CD4-positive, CD25-positive, alpha-beta regulatory T cell (primary cell): ENCODE results near the gene LRRFIP1. TPM values are rescaled to one million over a fixed set of nuclear protein-coding genes. Genes with fewer than 3 reads are reported as not detected.
A peak's percentile ranks its signal among the peaks of the same experiment; 100 is the strongest.

Experiments used
- ATAC-seq, 2 donors: fragments of 150-1000 bp; cut with Tn5 transposase; one replicate each; pipeline ENCODE4 v1.10.0; 2021; ENCODE audit warnings: low read depth in 2 of 2, moderate number of reproducible peaks in 2 of 2, moderate library complexity in 1 of 2
- DNase-seq, 3 donors: peaks; one replicate each; pipeline versions ENCODE4 v3.0.0 to v3.0.0-alpha.2; 2012 to 2022; ENCODE audit warnings: mixed read lengths in 1 of 3
- H3K27ac ChIP-seq: one replicate; pipeline ENCODE4 v1.7.0; 2013; ENCODE audit warnings: mild to moderate bottlenecking, low read length; ENCODE audit not compliant: insufficient read depth, poor library complexity, severe bottlenecking
- H3K27me3 ChIP-seq: one replicate; pipeline ENCODE4 v1.7.0; 2013; ENCODE audit warnings: low read length; ENCODE audit not compliant: control insufficient read depth, insufficient read depth
- H3K36me3 ChIP-seq: one replicate; pipeline ENCODE4 v1.7.0; 2013; ENCODE audit warnings: mild to moderate bottlenecking, low read length, moderate library complexity; ENCODE audit not compliant: control insufficient read depth, insufficient read depth
- H3K4me1 ChIP-seq: 2 replicates; pipeline ENCODE4 v1.7.0; 2013; ENCODE audit warnings: mild to moderate bottlenecking, low read length; ENCODE audit not compliant: insufficient read depth, control insufficient read depth, poor library complexity, severe bottlenecking
- H3K4me3 ChIP-seq: one replicate; pipeline ENCODE4 v1.7.0; 2013; ENCODE audit warnings: low read depth, mild to moderate bottlenecking, low read length, moderate library complexity
- H3K9me3 ChIP-seq, 2 experiments: 1 replicate in 1 of 2; 2 replicates in 1 of 2; pipeline ENCODE4 v1.7.0; 2013; ENCODE audit warnings: low read length in 2 of 2, mild to moderate bottlenecking in 1 of 2, moderate library complexity in 1 of 2; ENCODE audit not compliant: control insufficient read depth in 2 of 2
- H3K27ac Mint-ChIP-seq, 3 donors: one replicate each; pipeline ENCODE4 v1.8.0; 2020 to 2022; ENCODE audit warnings: mild to moderate bottlenecking in 3 of 3, mixed read lengths in 3 of 3, moderate library complexity in 2 of 3
- H3K27me3 Mint-ChIP-seq: one replicate; pipeline ENCODE4 v1.8.0; 2022; ENCODE audit warnings: mild to moderate bottlenecking, mixed read lengths
- H3K36me3 Mint-ChIP-seq: one replicate; pipeline ENCODE4 v1.8.0; 2020; ENCODE audit warnings: mixed read lengths
- H3K4me1 Mint-ChIP-seq, 4 donors: one replicate each; pipeline ENCODE4 v1.8.0; 2020 to 2022; ENCODE audit warnings: mixed read lengths in 4 of 4, mild to moderate bottlenecking in 1 of 4
- H3K4me3 Mint-ChIP-seq, 4 donors: one replicate each; pipeline ENCODE4 v1.8.0; 2020 to 2022; ENCODE audit warnings: mild to moderate bottlenecking in 4 of 4, mixed read lengths in 4 of 4, moderate library complexity in 3 of 4
- H3K9me3 Mint-ChIP-seq, 7 donors: one replicate each; pipeline ENCODE4 v1.8.0; 2020 to 2022; ENCODE audit warnings: mixed read lengths in 7 of 7, mild to moderate bottlenecking in 3 of 7, moderate library complexity in 2 of 7
- polyA plus RNA-seq, 4 donors: library from polyadenylated mRNA; unstranded; fragments of 300-500 nt; fragmentation: Illumina TruSeq; gene quantifications; one replicate each; pipeline ENCODE4 v1.2.3, GENCODE V29; 2021
- total RNA-seq: library from RNA; stranded (reverse); gene quantifications from one replicate; pipeline ENCODE4 v1.2.3, GENCODE V29; 2022

Gene LRRFIP1
- total and polyA plus RNA-seq, 5 donors from 2014 or later: 69.4 to 183 (median 80.3) TPM

DNA sequence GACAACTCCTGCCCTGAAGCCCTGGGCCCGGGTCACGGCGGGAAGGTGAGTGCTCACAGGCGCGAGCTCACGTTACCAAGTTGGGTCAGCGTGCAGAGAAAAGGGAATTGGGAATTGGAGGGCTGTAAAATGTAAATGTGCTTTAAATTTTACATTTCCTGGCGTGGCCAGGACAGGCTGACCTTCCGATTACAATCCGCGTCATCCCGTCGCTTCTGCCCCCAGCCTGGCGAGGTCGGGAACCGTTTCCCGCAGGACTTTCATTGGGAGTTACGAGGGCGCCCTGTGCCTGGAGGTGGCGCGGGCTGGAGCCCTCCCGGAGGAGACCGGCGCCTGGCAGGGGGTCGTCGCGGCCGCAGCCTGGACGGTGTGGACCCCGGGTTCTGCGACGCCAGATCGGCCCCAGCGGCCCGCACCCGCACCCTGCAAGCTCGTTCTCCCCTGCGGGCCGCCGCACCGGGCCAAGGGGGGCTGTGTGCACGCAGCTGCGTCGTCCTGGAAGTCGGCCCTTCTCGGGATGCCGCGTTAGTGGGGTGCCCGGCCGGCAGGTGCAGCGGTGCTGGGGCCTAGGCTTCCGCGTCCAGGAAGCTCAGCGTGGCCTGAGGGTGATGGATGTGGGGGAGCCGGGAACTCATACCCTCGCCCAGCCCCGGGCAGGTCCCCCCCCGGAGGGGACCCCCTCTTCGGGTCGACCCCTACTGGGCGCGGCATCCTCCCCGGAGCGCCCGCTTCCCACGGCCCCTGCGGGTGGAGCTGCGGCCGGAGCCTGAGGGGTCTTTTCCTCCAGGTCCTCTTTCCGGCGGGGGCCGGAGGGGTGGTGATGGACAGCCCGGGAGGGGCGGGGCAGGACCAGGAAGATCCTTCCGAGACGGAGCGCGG, 63.9 kb downstream of the LRRFIP1 start:
- peak overlapping the region in 2 of 3 donors; percentile 98 to 100 for H3K27ac Mint-ChIP-seq
- ATAC-seq: no peak
- no peaks in the 10 kb centered on the region for H3K27me3 ChIP-seq
- H3K9me3 ChIP-seq: no peaks in the 10 kb centered on the region
- no peaks in the 10 kb centered on the region for H3K36me3 Mint-ChIP-seq
- H3K4me1 ChIP-seq: peaks cover 83% of the 10 kb centered on the region
- H3K4me3 ChIP-seq: no peak overlapping the region
- H3K4me3 Mint-ChIP-seq: peak overlapping the region; percentile 91 to 94 (median 92)
- peaks cover 5% of the 10 kb centered on the region for H3K27me3 Mint-ChIP-seq
- H3K36me3 ChIP-seq: no peaks in the 10 kb centered on the region
- H3K27ac ChIP-seq: peak overlapping the region; percentile 92
- H3K9me3 Mint-ChIP-seq: peaks cover 0 to 3% (median 0%) of the 10 kb centered on the region in 7 donors
- DNase-seq: peak in 1 of 3 donors; percentile 56
- peaks cover 38 to 79% (median 64%) of the 10 kb centered on the region in 4 donors for H3K4me1 Mint-ChIP-seq

DNA sequence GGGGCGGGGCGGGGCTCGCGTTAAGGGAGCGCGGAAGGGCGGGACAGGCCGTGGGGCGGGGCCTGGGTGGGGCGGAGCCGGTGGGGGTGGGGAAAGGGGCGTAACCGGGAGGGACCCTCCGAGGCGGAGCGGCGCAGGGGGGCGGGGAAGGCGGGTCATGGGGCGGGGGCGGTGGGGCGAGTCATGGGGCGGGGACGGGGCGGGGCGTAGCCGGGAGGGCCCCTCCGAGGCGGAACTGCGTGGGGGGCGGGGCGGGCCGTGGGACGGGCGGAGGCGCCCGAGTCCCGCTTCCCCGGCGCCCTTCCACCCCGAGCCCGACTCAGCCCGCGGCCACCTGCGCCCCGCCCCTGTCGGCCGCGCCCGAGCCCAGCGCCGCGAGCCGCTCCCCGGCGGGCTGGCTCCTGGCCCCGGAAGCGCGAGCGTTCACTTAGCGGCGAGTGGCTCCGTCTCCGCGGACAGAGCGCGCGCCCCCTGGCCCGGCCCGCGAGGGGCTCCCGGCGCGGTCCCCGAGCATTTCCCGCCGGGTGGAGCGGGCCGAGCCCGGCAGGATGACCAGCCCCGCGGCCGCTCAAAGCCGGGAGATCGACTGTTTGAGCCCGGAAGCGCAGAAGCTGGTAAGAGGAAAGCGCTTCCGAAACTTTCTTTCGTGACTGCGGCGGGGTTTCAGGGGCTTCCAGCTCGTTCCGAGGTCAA, 64.7 kb downstream of the LRRFIP1 start:
- Mint-ChIP-seq H3K36me3 (no peaks in the 10 kb centered on the region), H3K27me3 (peaks cover 5% of the 10 kb centered on the region), H3K9me3 (peaks cover 0 to 3% (median 0%) of the 10 kb centered on the region in 7 donors), H3K27ac (peak overlapping the region; percentile 38 to 95 (median 92)), H3K4me1 (peaks cover 40 to 80% (median 65%) of the 10 kb centered on the region in 4 donors), H3K4me3 (peak overlapping the region; percentile 87 to 98 (median 97))
- H3K36me3 ChIP-seq: no peaks in the 10 kb centered on the region
- no peaks in the 10 kb centered on the region for H3K27me3 ChIP-seq
- DNase-seq (peak; percentile 92 to 94 (median 92)), ATAC-seq (peak; percentile 73 to 75)
- H3K4me1 ChIP-seq: peaks cover 83% of the 10 kb centered on the region
- H3K9me3 ChIP-seq: no peaks in the 10 kb centered on the region
- H3K27ac ChIP-seq: peak overlapping the region; percentile 93
- peak overlapping the region; percentile 84 for H3K4me3 ChIP-seq

GRCh38 chr2:237692601-237693290, 65.4 kb downstream of the LRRFIP1 start:
- ATAC-seq (no peak), DNase-seq (peak in 1 of 3 donors; percentile 34)
- peak overlapping the region; percentile 87 to 98 (median 97) for H3K4me3 Mint-ChIP-seq
- peaks cover 2% of the 10 kb centered on the region for H3K27me3 Mint-ChIP-seq
- Histone ChIP-seq H3K27ac (peak overlapping the region; percentile 93), H3K4me3 (peak overlapping the region; percentile 84), H3K4me1 (peaks cover 83% of the 10 kb centered on the region), H3K36me3 (no peaks in the 10 kb centered on the region), H3K9me3 (no peaks in the 10 kb centered on the region), H3K27me3 (no peaks in the 10 kb centered on the region)
- H3K9me3 Mint-ChIP-seq: peaks cover 0 to 3% (median 0%) of the 10 kb centered on the region in 7 donors
- peaks cover 44 to 80% (median 66%) of the 10 kb centered on the region in 4 donors for H3K4me1 Mint-ChIP-seq
- no peaks in the 10 kb centered on the region for H3K36me3 Mint-ChIP-seq
- H3K27ac Mint-ChIP-seq: peak overlapping the region; percentile 85 to 95 (median 92)

DNA sequence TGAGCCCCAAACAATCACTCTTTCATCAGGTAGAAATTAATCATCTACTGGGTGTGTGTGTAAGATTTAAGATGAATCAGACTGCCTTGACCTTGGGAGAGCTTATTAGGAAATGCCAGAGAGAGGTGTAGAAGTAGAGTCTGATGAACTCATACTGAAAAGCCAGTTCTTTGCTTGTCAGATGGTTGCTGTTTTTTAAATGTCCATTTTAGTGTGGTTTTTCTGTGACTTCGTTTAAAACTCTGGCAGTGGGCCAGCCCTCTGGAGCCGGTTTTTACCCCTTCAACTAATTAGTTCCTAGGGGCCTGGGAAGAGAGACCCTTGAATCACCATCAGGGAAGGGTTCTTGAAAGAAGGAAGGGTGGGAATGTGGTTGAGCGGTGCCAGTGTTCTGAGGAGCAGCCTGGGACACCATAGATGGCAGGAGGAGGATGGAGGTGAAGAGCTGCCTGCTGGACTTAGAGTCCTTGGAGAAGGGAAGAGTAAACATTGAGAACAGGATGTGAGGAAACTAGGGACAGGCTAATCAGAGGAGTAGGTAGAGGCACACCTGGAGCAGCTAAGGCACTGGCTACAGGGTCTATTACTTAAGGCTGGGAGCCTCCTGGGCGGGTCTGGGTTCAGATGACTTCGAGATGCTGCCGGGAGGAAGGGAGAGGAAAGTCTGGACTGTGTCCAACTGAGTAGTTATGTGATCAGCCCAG, 66.1 kb downstream of the LRRFIP1 start:
- H3K27ac Mint-ChIP-seq: peak overlapping the region; percentile 85 to 95 (median 92)
- DNase-seq: peak in 1 of 3 donors; percentile 50
- ATAC-seq: no peak

DNA sequence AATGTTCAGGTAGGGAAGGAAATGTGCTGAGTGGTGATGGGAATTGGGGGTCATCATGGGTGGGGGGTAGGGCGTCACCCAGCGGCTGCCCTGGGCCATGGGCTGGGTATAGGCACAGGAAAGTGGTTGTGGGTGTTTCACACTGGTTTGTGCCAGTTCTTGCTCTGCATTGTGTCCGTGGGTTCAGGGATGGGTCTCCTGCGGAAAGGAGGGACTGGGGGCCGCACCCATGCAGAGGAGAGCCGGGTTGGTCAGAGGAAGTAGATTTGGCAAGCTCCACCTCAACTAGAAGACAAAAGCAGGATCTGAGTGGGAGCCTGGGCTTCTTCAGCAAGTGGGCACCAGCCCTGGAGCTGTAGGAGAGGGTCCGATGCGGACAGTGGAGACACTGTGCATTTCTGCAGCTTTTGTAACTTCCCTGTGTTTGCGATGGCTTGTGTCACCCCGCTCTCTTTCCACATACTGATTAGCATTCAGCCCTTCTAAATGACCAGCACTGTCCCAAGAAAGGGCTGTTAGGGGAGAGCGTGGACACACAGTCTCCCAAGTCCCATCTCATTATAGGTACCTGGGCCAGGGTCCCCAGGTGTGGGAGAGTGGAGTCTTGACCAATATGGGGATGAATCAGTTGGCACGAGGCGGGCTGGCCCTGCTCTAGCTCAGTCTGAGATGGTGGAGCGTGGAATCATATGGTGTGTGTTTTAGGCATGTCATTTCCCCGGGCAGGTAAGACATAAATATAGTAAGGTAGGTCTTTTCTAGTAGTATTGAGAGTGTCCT, 67.2 kb downstream of the LRRFIP1 start:
- Histone ChIP-seq H3K27ac (peak overlapping the region; percentile 93), H3K27me3 (no peaks in the 10 kb centered on the region), H3K36me3 (no peaks in the 10 kb centered on the region), H3K4me1 (peaks cover 82% of the 10 kb centered on the region), H3K4me3 (peak overlapping the region; percentile 84), H3K9me3 (no peaks in the 10 kb centered on the region)
- DNase-seq (peak in 1 of 3 donors; percentile 70), ATAC-seq (no peak)
- H3K36me3 Mint-ChIP-seq: no peaks in the 10 kb centered on the region
- H3K4me1 Mint-ChIP-seq: peaks cover 37 to 79% (median 65%) of the 10 kb centered on the region in 4 donors
- H3K4me3 Mint-ChIP-seq: peak overlapping the region; percentile 87 to 98 (median 97)
- peak overlapping the region; percentile 85 to 95 (median 92) for H3K27ac Mint-ChIP-seq
- no peaks in the 10 kb centered on the region for H3K27me3 Mint-ChIP-seq
- peaks cover 0 to 3% (median 0%) of the 10 kb centered on the region in 7 donors for H3K9me3 Mint-ChIP-seq

More for the DNA sequence above, 66.1 kb downstream of the LRRFIP1 start:
- peak overlapping the region; percentile 87 to 98 (median 97) for H3K4me3 Mint-ChIP-seq
- Histone ChIP-seq H3K4me1 (peaks cover 83% of the 10 kb centered on the region), H3K9me3 (no peaks in the 10 kb centered on the region), H3K36me3 (no peaks in the 10 kb centered on the region), H3K4me3 (peak overlapping the region; percentile 84), H3K27me3 (no peaks in the 10 kb centered on the region), H3K27ac (peak overlapping the region; percentile 93)
- H3K4me1 Mint-ChIP-seq: peaks cover 43 to 81% (median 68%) of the 10 kb centered on the region in 4 donors
- H3K36me3 Mint-ChIP-seq: no peaks in the 10 kb centered on the region
- H3K9me3 Mint-ChIP-seq: peaks cover 0 to 3% (median 0%) of the 10 kb centered on the region in 7 donors
- H3K27me3 Mint-ChIP-seq: no peaks in the 10 kb centered on the region

DNA sequence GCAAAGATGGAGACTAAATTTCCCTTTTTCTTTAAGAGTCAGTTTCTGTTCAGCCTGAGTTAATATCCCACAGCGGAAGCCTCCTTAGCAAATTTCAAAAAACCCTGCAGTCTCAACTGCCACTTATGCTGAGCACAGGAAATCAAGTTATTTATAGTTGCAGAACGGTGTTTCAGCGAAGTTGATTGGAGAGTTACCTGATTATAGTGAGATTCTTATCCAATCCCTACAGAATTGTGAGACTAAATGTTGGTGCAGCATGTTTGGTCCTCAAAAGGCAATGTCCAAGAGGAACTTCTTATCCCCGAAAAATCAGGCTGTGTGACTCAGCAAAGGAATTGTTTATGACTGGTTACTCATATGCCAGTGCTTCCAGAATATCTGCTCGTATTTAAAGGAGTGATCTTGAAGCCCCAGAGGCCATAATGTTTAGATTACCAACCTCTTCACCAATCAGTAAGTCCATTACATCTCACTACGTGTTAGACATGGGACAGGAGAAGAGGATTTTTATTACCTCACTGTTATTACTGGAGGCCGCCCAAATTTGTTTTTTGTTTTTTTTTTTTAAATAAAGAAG, 67.9 kb downstream of the LRRFIP1 start:
- peak in 2 of 3 donors; percentile 57 to 82 for DNase-seq
- no peak for ATAC-seq
- H3K27me3 ChIP-seq: no peaks in the 10 kb centered on the region
- no peaks in the 10 kb centered on the region for H3K27me3 Mint-ChIP-seq
- peak overlapping the region; percentile 84 for H3K4me3 ChIP-seq
- H3K27ac Mint-ChIP-seq: peak overlapping the region; percentile 85 to 95 (median 92)
- peak overlapping the region; percentile 93 for H3K27ac ChIP-seq
- no peaks in the 10 kb centered on the region for H3K36me3 ChIP-seq
- no peaks in the 10 kb centered on the region for H3K9me3 ChIP-seq
- no peaks in the 10 kb centered on the region for H3K36me3 Mint-ChIP-seq
- H3K4me3 Mint-ChIP-seq: peak overlapping the region; percentile 87 to 98 (median 97)
- H3K4me1 ChIP-seq: peaks cover 84% of the 10 kb centered on the region
- H3K4me1 Mint-ChIP-seq: peaks cover 33 to 79% (median 65%) of the 10 kb centered on the region in 4 donors
- peaks cover 0 to 3% (median 0%) of the 10 kb centered on the region in 7 donors for H3K9me3 Mint-ChIP-seq
